ENCODE measurements around the gene ABHD5.

GRCh38 chr3:43782541-43782940, 91.8 kb downstream of the ABHD5 start:
- TF ChIP-seq EZH2 (IDR thresholded peaks at IDR 0.05), result no peak
- no peak for TF ChIP-seq POLR2AphosphoS5 (IDR thresholded peaks at IDR 0.05; ENCODE audit: borderline replicate concordance, low read depth, low read length)
- TF ChIP-seq FOXP2 (optimal IDR thresholded peaks at IDR 0.05; ENCODE audit: control extremely low read depth, extremely low read length, insufficient read depth), result no peak

All from SK-N-MC (cell line).